HG02623 (cell line): ENCODE data around the gene RANGRF.

Experiments used
- ATAC-seq: cut with Tn5 transposase; IDR thresholded peaks from one replicate; pipeline ENCODE4 v1.9.1; 2021; ENCODE audit warnings: moderate library complexity; ENCODE audit not compliant: unreplicated experiment

RANGRF gene

DNA sequence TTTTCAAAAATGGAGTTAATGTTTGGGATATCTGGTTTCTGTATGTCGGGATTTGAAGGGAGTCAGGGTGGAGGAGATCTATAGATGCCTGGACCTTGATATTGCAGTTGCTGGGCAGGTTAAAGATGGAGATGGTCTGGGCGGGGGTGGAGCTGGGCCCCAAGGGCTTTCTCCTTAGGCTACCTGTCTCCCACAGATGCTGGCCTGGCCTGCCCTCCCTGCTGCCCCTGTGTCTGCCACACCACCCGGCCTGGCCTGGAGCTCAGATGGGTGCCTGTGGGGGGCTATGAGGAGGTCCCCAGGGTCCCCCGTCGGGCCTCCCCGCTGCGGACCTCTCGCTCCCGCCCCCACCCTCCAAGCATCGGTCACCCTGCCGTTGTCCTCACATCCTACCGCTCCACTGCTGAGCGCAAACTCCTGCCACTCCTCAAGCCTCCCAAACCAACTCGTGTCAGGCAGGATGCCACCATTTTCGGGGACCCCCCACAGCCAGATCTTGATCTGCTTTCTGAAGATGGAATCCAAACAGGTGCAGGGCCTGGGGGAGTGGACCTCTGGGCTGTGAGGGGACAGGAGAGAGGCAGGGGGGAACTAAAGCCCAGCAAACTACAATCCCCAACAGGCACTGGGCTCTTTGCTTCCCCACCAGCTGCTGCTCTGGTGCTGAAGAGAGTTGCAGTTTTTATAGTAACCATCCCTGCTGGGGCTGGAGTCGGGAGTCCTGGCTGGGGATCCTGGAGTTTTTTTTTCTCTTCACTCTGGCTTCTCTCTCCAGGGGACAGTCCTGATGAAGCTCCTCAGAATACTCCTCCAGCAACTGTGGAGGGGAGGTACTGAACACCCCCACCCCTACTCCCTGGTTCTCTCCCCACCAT, 24.5 kb downstream of the RANGRF start:
- no peak for ATAC-seq

DNA sequence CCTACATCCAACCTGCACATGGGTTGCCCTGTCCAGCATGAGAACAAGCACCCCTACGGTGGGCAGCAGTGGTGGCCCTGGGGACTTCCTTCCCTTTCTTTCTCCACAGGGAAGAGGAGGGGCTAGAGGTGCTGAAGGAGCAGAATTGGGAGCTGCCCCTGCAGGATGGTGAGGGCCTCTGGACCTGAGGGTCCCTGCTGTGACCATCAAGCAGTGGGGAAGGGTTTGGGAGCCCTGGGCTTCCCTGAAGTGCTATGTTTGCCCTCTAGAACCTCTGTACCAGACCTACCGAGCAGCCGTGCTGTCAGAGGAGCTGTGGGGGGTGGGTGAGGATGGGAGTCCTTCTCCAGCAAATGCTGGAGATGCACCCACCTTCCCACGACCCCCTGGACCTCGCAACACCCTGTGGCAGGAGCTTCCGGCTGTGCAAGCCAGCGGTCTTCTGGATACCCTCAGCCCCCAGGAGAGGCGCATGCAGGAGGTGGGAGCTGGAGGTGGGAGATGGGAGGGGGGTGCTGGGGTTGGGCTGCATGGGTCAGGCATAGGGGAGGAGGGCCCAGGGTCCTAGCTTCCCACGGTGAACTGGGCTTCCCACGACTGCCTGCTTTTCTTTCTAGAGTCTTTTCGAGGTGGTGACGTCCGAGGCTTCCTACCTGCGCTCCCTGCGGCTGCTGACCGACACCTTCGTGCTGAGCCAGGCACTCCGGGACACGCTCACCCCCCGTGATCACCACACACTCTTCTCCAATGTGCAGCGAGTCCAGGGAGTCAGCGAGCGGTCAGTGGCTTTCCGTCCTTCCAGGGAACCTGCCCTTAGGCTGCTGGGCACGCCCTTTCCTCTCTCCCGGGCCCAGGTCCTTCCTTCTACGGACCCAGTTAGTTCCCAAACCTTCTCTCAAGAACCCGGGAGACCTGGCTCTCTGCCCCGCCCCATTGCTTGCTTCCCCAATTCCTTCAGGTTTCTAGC, 26.6 kb downstream of the RANGRF start:
- no peak for ATAC-seq

- ATAC-seq = no peak
Observed at GRCh38 chr17:8315764-8316217, 27.3 kb downstream of the RANGRF start.

- no peak for ATAC-seq
Observed at GRCh38 chr17:8318010-8318935, 29.8 kb downstream of the RANGRF start.

DNA sequence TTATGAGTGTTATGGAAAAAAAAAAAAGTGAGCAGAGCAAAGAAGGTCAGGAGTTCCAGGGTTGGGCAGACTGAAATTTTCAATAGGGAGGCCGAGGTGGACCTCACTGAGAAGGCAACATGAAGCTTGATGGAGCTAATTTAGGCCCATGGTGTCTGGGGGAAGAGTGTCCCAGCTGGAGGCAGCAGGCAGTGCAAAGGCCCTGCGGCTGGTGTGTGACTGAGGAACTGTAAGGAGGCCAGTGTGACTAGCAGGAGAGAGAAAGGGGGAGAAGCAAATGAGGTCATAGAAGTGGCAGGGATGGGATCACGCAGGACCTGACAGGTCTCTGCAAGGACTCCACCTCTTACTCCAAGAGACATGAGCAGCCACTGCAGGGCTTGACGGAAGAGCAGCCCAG, 31.8 kb downstream of the RANGRF start:
- ATAC-seq = no peak

DNA sequence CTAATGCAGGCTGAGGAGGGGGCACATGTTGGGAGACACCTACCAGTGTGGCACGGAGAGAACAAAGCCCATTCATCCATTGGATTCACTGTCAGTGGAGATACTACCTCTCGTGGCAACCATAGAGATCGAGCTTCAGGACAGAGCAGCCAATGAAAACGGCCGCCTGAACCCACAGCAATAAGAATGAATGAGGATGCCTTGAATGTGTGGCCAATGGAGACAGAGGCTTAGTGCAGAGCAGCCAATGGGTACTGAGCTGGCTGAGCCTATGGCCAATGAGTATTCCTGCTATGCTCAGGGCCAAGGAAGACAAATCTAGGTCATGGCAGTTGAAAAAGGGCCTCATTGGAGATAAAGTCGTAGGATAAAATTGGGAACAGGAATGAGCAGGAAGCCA, 32.5 kb downstream of the RANGRF start:
- no peak for ATAC-seq

DNA sequence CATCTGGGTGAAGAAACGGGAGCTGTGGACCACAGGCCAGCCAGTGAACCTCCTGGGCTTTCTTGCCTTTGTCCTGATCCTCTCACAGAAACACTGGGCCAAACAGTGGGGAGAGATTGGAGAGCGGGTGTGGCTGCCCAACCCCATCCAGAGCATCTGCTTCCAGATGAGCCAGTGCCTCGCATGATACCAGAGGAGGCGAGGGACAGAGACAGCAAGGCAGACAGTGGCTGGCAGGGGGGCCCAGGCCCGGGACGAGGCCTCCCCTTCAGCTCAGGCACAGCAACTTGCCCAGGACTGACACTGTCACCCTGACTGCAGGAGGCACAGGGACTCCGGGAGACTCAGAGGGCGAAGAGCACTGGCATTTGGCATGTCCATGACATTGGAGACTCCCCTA, 33.6 kb downstream of the RANGRF start:
- no peak for ATAC-seq

DNA sequence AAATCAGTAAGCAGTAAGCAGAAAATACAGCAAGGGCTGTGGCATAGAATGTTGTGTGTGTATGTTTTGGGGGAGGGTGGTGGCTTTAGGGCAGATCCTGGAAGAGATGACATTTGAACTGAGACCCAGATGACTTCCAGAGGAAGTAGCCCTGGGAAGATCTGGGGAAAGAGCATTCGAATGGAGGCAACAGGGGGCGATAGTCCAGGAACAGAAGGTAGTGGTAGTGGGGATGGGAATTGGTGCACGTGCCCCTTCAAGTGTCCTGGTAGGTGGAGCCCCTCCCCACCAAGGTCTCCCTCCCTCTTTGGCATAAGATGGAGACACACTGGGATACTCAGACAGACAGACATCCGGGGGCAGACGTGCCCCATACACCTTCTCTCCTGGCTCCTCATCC, 35.7 kb downstream of the RANGRF start:
- no peak for ATAC-seq

DNA sequence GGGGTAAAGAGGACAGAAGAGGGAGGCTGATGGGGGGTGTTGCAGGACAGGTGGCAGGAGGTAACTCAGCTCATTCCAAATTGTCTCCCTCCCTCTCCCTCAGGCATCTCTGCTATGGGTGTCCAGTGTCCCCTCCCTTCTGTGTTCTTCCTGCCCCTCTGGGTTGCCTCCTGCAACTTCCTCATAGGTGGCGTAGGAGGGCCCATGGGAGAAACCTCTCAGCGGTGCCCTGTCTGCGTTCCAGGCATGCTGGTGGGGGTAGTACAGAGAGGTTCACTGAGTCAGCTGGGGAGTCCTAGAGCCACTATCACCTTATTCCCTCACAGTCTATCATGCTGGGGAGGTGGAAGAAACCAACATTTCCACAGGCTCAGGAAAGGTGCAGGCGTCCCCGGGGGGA, 36.5 kb downstream of the RANGRF start:
- ATAC-seq = no peak

DNA sequence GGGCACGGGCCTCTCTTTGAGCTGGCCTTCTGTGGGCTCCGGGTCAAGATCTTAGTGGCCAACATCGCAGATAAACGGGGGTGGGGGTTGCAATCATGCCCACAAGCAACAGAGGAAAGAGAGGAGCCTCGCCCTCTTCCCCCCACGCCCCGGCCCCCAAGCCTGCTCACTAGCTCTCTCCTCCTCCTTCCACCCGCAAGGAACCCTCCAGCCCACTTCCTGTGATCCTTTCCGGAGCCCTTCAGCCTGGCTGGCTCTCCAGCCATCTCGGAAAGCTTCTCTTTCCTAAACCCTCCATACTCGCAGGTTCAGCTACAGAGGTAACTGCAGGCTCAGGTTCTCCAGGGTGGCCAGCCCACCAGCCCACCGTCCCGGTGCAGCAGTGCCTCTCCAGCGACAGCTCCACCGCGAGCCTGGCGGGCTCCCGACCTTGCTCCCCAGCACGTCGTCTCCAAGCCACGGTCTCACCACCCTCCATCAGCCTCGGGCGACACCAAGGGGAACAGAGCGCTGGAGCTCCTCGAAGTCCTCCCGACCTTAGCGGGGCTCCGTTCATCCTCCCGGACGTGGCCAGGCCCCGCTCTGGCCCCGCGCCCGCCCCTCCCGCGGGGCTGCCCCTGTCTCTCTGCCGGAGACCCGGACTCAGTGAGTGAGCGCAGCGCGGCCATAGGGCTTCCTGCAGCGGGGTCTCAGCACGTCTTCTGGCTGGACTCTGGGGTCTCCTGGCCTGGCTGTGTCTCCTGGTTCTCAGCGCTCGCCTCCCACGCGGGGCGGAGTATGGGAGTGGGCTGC, 38.2 kb downstream of the RANGRF start:
- no peak for ATAC-seq

- no peak for ATAC-seq
Observed at GRCh38 chr17:8327303-8327649, 38.8 kb downstream of the RANGRF start.

GRCh38 chr17:8332128-8332527, 43.7 kb downstream of the RANGRF start:
- no peak for ATAC-seq

GRCh38 chr17:8332688-8333087, 44.2 kb downstream of the RANGRF start:
- ATAC-seq = no peak

DNA sequence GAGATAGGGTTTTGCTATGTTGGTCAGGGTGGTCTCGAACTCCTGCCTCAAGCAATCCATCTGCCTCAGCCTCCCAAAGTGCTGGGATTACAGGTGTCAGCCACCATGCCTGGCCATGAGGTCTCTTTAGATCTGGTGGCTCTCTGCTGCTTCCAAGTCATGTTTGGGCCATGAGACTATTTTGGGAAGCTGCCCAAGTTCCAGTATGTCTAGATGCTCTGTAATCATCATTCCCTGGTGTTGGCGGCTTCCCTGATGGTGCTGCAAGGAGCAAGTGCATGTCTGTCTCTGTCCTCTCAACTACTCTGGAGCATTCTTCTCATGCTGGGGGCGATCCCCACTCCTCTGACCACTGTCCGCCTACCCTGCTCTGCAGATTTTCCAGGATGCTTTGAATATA, 44.8 kb downstream of the RANGRF start:
- ATAC-seq = no peak

GRCh38 chr17:8337802-8338752, 49.6 kb downstream of the RANGRF start:
- no peak for ATAC-seq

GRCh38 chr17:8338753-8339140, 50.3 kb downstream of the RANGRF start:
- ATAC-seq = no peak

- no peak for ATAC-seq
Observed at GRCh38 chr17:8339540-8339939, 51.1 kb downstream of the RANGRF start, which contains the start of gene ODF4. Gene ODF4, plus strand, starts transcription at chr17:8339840. Its CDS starts 212 bp downstream, at chr17:8340052.
